Esophagus mucosa (tissue), 1 donor: ENCODE results near the gene UAP1. TPM values are rescaled to one million over a fixed set of nuclear protein-coding genes. Genes with fewer than 3 reads are reported as not detected.

ENCODE experiments used
- ATAC-seq: fragments of 200-7000 bp; cut with Tn5 transposase; one replicate; pipeline ENCODE4 v1.9.1; 2020
- total RNA-seq: library from RNA; stranded (reverse); gene quantifications from one replicate; pipeline ENCODE4 v1.2.4, GENCODE V29; 2023
- donor health status: DM: yes; HTN: yes; CAD: no.

The UAP1 gene
- total RNA-seq, 1 donor from 2014 or later: 40.5 TPM

GRCh38 chr1:162617513-162617912 is 56.0 kb downstream of the UAP1 start:
- no peak for ATAC-seq

DNA sequence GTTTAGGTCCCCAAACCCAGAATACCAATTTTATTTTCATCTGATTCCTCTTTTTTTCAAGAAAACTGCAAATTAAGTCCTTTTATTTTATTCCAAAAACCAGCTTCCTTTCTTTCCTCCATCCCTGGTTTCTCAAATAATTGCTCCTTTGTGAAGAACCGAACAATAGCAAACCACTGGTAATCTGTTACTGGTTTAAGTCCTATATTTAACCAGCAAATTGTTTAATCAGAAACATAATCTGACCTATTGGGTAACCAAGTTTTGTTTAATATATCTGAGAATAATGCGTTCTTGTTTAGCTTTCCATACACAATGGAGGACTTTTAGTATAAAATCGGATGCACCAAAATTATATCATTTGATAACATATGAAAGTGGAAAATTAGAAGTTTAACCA is 57.6 kb downstream of the UAP1 start:
- no peak for ATAC-seq

DNA sequence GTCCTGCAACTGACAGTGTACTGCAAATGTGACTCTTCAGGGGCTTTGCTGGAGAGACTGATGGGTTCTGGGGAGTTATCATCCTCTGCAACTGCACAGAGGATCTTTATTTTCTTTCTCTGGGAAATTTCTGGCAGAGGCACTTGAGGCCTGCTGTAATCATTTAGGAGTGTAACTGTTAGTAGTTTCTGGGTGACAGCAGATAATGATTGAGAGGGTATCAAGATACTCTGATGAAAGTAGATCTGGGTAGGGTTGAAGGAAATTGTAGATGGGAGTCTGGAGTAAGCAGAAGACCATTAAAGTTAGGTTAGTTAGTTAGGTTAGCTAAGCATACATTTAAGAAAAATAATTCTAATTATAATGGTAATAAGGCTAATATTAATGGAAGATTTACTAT is 59.7 kb downstream of the UAP1 start:
- no peak for ATAC-seq

DNA sequence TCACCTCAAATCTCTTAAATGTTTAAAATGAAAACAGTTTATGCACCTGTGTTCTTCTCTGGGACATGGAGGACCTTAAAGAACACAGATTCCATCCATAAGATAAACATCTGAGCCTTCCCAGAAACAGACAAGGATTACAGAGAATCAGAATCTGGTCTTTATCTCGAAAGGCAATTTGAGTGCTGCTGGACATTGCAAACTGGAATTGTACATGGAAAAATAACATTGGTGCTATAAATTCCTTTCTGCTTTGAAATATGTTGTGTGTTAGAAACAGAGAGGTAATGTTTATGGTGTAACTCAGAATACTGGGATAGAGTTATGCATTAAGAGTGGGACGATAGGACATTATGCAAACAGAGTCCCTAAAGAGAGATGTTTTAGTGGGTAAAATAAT is 64.2 kb downstream of the UAP1 start:
- ATAC-seq: no peak

DNA sequence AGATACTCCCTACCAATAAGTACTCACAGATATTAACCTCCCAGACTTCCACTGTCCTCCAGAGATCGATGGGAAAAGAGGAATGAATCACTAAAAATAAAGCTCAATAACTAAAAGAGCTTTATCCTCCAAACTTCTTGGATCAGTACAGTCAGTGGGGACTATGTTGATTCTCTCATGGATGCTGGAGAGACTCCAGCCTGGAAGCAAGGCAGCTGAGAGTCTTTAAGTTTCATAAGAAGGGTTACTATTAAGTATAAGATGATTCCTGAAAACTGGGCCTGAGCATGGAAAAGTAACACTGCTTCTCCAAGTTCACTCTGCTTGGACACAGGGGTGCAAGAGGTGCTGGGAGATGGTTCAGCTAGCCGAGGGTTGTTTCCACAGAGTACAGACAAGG is 64.6 kb downstream of the UAP1 start:
- ATAC-seq: no peak

DNA sequence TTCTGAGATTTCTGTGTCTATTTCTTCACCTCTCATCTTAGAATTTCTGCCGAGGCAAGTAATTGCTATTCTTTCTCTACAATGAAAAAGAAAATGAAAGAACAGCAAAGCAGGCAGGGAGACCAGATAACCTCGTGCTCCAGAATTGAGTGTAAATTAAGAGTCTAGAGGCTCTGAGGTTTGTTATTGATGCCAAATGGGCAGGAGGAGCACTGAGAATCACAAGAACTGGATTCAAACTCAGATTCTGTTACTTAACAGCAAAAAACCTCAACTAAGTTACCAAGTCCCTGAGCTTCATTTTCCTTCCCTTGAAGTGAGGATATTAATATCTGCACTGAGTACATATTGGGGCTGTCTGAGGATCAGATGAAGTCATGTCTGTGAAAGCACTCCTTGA is 65.2 kb downstream of the UAP1 start:
- ATAC-seq: no peak

DNA sequence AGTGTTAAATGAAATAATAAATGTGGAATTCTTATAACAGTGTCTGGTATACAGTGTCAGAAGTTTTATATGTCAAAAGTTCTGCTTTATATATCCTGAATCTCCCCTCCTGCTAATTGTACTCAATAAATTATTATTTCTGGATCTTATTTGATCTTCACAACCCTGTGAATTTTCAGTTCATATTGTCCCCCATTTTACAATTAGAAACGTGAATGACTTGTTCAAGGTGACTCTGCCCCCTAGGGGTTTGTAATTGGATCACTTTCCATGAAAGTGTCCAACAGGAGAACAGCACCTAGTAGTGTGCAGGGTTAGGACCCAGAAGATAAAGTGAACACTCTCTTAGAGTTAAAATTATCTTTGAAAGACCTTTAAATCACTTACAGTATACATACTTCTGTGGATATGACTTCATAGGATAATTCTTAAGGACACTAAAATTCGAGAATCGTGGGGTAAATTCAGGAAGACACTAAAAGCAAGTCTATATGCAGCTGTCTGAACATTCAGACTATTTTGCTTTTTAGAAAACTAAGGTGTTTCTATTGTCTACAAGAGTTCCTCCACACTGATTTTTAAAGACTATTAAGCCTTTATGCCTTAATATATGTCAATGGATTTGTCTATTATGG is 66.3 kb downstream of the UAP1 start:
- no peak for ATAC-seq

- no peak for ATAC-seq
Measured at GRCh38 chr1:162629077-162629627, 67.6 kb downstream of the UAP1 start.

- ATAC-seq: no peak
Measured at GRCh38 chr1:162629651-162630050, 68.1 kb downstream of the UAP1 start.

- ATAC-seq: no peak
Measured at GRCh38 chr1:162631546-162632191, 70.1 kb downstream of the UAP1 start.

DNA sequence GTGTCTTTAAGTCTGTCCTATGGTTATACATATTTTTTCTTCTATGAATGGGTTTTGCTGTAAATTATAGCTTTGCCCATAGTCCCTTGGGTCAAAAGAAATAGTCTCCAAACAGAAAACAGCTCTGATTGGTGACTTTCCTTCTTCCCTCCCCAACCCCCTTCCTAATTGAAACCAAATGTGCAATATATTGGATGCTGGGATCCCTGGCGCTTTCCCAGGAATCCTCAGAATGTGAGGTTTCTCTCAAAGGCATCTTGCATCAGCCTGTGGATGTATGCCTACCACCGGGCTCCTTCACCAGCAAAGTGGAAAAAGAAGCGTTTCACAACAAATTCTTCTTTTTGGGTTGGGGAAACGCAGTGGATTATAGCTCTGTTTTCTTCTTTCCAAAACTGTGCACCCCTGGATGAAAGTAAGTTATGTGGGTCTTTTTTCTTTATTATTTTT is 70.7 kb downstream of the UAP1 start, which contains the start of gene DDR2:
TSS of gene DDR2 (plus strand) at position 248 of the 450 bp plus-strand sequence. CDS start 86,600 bp downstream, outside the sequence.
- ATAC-seq: no peak

DNA sequence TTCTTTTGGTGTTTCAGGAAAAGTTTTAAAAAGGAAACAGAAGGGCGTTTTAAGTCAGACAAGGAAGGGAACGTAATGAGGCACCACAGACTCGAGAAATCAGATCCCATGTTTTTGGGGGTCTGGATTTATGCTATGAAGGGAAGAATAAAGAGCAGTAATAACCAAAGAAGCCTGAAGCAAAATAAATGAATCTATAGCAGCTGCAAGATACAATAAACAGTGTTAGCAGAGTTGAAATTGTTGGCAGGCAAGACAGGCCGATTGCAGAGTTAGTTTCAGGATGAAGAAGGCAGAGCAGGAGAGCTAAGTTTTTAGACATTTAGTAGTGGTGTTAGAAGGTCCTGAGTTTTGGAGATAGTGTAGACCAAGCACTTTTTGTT is 71.2 kb downstream of the UAP1 start:
- no peak for ATAC-seq

DNA sequence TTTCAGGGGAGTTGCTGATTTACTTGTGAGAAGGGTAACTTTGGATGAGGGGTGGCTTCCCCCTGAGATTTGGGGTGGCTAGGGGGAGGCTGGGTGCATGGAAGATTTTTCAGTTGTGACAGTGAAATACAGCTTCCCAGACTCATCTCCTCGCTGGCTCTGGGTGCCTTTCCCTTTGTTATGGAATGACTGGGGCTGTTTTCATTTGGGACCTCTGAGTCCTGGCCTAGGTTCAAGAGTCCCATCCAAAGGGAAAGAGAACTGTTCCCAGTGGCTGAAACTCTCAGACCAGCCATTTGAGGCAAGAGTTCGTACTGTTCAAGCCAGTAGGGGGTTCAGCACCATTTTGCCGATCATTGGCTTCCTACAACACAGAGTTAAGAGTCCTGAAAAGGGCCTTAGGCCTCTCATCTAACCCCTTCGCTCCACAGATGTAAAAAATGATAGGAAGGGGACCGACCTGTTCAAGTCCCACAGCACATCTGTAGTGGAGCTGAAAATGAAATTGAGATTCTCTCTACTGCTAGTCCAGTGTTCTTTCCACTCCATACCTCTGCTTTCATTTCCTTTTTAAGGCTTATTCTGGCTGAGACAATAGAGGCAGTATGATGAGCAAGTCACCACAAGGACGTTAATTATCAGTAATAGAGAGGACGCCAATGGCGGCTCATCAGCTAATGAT is 71.7 kb downstream of the UAP1 start:
- ATAC-seq: no peak

DNA sequence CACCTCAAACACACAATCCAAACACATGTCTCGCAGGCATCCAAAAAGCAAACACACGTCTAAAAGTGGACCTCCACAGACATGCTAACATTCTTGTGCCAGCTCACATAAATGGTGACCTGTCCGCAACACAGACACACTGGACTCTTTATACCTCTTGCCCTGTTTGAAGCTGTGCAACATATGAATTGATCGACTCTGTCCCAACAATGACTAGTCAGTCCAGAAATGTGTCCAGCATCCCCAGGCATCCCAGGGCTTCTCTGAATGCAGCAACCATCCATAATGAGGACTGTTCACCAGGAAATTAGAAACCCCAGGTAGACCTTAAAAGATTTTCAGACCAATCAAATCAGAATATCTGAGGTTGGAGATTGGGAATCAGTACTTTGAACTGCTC is 73.9 kb downstream of the UAP1 start:
- no peak for ATAC-seq

GRCh38 chr1:162639718-162640117 is 78.2 kb downstream of the UAP1 start:
- ATAC-seq: no peak

DNA sequence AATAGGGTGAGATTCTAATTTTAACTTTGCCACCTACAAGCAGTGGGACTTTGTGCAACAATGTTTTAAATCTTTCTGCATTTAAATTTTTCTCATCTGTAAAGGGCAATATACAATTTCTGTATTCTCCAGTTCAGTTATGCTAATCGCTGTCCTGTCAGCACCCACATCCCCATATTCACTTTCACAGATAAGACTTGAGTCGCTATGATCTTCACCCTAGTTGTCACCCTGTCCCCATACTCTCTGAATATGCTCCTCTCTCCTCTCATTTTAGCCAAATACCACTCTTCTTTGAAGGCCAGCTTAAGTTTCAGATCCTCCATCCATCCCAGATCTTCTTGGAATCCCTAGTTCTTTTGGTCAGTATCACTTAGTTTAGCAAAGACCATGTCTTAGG is 79.6 kb downstream of the UAP1 start:
- no peak for ATAC-seq

- ATAC-seq: no peak
Measured at GRCh38 chr1:162644986-162645314, 83.4 kb downstream of the UAP1 start.

DNA sequence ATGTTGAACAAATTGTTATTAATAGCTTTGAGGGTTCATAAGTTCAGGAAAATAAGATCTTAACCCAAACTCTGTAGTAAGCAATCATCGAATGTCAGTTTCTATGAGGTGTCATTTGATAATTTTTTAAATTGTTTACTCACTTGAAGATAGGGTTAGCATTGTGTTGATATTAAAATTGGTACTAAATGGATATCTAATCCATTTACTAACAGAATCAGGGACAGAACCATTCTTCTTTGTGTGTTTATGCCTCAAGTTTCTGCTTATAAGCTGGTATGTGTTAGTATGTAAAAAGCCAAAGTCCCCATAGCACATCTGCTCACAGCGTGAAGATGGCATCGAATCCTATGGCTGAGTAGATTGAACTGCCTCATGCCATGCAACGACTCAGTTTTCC is 84.1 kb downstream of the UAP1 start:
- ATAC-seq: no peak

DNA sequence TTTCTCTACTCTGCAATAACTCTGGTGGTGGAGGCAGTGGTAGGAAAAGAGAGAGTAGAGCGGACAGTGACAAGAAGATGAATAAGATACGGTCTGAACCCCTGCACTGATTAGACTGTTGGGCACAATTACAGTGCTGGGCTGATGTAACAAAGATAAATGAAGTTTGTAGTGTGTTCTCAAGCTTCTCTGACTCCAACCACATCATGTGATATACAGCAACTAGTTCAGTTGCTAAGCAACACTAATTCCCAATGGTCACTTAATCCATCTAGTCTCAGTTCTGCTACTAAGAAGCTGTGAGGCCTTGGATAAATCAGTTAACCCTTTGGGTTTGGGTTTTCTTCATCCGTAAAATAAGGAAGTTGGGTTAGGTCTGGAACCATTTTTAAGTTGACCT is 88.1 kb downstream of the UAP1 start:
- no peak for ATAC-seq
